GM18951 (cell line): Measurements from ENCODE around the gene IWS1.

Experiments
- POLR2A ChIP-seq: IDR thresholded peaks from 4 replicates; pipeline ENCODE4 v1.6.1; 2011; ENCODE audit warnings: mild to moderate bottlenecking; ENCODE audit not compliant: insufficient read length, insufficient read depth; ENCODE audit errors: extremely low read depth
- in situ Hi-C: fragments of 300-500 bp; cut with MboI; formaldehyde crosslinking; loops from one replicate; pipeline ENCODE4 v1.12.0; 2022; ENCODE audit warnings: low sequenced_read_pairs, mixed read lengths, inconsistent platforms; ENCODE audit not compliant: unreplicated experiment

The IWS1 gene

DNA sequence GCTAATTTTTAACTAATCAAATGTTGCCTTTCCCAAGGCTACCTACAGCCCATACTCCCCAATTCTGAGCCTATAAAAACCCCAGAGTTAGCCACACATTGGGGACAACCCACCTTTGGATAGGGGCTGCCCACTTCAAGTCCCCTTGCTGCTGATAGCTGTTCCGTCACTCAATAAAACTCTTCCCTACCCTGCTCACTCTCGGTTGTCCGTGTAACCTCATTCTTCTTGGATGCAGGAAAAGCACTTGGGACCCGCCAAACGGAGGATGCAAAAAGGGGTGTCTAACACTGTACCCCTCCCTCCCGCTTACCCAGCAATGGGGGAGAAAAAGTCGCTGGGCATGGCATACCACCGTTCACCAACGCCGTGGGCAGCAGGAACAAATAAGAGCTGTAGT is 12.2 kb downstream of the IWS1 start:
- no peak for TF ChIP-seq POLR2A
- in situ Hi-C loops: no loop called here

DNA sequence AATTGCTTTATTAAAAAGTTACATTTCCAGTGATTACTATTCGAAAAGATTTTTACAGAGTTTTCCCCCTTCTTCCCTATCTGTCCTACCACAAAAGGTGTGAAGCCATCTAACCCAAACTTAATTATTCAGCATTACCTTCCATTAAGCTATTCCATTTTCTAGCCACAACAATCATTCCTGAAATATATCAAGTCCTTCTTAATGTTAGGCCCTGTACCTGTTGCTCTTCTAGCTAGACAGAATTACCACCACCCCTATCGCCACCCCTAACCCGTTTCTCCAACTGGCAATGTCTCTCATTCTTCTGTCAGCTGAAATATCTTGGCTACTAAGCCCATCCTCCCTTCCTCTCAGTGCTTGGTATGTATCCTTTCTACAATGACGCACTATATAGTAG is 13.9 kb downstream of the IWS1 start:
- in situ Hi-C loops: no loop called here
- TF ChIP-seq POLR2A: no peak

DNA sequence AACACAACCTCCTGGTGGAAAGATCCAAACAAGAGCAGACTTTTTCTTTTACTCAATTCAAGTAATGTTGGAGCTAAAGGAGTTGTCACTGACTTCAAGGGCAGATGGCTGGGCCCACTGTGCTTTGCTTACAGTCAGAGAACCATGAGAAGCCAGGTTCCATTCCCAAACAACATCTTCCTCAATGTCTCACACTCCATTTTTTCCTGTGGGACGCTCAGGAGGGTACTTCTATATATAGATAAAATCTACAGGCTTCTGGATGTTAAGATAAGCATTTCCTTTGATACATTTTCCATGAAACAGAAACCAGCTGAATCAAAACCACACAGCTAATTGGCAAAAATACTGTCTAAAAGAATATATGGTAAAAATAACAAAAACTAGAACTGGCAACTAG is 14.4 kb downstream of the IWS1 start:
- TF ChIP-seq POLR2A: no peak
- in situ Hi-C loops: no loop called here

DNA sequence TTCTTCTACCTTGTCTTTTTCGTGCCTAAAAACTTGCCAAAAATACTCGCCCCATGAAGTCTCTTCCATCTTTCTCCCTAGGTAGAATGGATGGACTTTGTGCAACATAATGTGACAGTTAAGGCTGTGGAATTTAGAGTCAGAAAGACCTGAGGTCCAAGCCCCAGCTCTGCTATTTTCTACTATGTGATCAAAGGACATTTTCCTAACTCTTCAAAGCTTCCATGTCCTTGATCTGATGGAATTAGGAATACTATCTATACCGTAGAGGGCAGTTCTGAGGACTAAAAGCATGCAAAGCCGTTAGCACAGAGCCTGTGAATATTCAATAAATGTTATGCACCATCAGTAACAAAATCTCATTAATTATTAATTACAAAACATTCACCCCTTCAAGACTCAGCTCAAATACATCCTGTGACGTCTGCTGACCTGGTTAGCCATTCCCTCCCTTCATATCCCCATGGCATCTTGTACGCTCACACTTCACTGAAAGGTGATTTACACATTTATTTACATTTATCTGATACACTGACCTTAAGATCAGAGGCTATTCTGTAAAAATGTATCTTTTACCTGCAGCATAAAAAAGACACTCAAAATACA is 15.1 kb downstream of the IWS1 start:
- in situ Hi-C loops: no loop called here
- no peak for TF ChIP-seq POLR2A

DNA sequence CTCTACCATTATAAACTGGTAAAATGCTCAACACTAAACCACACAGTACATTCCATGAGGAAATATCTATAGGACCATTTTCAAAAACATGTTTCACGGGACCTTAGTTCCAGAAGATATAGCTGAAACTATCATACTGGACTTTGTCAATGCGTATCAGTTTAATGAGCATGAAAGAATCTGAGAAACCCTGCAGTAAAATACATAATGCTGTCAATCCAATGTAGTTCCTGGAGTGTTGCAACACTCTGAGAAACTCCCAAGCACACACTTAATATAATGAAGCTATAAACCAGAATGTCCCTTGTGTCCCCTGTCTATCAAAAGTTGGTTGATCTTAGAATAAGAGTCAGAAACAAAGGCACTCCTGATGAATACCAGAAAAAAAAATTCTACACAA is 16.2 kb downstream of the IWS1 start:
- in situ Hi-C loops: no loop called here
- no peak for TF ChIP-seq POLR2A

DNA sequence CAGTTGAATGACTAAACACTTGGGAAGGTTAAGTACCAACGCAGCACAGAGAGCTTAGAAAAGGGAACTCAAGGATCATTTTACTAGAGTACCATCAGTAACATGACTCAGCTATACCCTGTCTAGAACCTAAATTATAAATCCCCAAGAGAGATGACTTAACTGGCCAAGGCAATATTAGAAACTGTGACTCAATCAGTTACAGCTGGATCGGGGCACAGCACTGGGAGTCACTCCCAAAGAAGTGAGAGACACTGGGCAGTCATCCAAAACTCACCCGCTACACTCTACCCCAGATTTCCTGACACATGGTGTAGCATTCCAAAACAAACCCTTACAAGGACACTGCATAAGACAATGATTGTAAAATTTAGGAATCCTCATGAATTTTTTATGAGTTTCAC is 17.7 kb downstream of the IWS1 start:
- TF ChIP-seq POLR2A: no peak
- in situ Hi-C loops: no loop called here

DNA sequence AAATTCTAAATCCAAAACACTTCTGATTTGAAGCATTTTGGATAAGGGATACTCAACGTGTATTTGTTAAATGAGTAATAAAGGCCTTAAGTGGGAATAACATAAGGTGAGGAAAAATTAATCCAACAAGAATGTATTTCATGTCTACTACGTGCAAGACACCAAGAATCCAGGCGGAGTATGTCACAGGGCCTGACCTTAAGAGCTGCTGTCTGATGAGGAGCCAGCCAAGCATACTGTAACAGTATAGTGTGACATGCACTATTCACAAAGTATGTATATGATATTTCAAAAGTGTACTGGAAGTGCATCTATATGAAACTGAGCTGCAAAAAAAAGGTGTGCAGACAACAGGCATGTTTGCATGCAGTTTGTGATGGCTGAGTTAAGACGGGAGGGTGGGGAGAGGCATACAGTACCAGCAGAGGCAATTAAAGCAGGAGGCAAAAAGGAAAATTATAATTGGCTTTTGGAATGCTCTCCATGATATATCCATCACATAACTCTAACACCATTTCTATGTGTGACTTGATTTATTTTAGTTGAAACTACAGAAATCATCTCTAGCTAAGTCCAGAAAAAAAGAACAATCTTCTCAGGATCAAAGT is 18.2 kb downstream of the IWS1 start:
- no peak for TF ChIP-seq POLR2A
- in situ Hi-C loops: no loop called here

DNA sequence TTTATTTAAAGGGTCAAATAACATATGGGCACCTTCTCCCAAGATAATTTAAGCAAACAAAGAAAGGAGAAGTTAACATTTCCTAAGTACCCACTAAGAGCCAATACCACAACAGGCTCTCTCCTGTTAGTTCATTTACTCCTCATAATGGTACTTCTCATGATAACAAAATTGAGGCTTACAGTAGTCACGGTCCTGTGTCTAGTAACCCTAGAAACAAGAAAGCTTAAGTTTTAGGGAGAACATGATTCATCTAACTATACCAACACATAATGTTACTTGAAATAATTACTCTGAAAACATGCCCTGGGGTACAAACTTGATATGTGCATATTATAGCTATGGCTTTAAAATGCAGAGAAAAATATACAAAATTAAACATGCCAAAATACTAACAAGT is 19.8 kb downstream of the IWS1 start:
- TF ChIP-seq POLR2A: no peak
- in situ Hi-C loops: no loop called here

DNA sequence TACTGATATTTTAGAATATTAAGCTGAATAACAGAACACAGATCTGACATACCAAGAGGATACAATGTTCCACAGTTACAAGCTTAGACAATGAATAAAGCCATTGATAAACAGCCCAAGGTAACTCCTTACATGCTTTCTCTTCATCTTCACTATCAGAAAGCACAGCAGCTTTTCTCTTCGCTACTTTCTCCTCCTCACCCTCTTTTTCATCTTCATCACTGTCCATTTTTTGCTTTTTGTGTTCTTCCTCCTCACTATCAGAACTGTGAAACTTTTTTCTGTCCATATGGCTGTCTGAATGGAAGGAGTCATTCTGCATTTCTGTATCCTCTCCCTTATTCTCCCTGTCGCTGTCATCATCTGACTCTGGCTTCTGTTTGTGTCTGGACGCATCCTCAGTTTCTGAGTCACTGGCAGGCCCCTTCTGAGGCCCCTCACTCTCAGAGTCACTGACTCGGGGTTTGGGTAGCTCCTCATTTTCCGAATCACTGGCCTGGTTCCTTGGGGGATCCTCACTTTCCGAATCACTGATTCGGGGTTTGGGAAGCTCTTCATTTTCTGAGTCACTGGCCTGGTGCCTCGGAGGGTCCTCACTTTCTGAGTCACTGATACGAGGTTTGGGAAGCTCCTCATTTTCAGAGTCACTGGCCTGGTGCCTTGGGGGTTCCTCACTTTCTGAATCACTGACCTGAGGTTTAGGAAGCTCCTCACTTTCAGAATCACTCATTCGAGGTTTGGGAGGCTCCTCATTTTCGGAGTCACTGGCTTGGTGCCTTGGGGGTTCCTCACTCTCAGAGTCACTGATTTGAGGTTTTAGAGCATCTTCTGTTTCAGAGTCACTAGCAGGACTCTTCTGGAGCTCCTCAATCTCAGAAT is 21.5 kb downstream of the IWS1 start:
- in situ Hi-C loops: no loop called here
- no peak for TF ChIP-seq POLR2A

DNA sequence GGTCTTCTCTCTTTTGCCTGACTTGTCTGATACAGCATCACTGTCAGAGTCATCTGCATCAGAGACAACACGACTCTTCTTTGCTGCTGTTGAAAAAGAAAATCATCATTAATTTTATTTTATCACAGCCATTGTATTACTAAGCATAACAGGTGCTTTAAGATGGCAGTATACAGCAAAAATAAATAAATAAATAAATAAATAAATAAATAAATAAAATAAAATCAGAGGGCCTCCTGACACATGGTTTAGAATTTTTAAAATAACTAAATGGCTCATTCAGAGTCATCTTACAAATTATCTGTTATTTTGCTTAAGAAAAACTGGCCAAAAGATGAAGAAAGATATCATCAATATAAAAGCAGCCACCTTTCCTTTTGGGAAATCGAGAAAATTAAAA is 22.8 kb downstream of the IWS1 start:
- TF ChIP-seq POLR2A: no peak
- in situ Hi-C loops: no loop called here

DNA sequence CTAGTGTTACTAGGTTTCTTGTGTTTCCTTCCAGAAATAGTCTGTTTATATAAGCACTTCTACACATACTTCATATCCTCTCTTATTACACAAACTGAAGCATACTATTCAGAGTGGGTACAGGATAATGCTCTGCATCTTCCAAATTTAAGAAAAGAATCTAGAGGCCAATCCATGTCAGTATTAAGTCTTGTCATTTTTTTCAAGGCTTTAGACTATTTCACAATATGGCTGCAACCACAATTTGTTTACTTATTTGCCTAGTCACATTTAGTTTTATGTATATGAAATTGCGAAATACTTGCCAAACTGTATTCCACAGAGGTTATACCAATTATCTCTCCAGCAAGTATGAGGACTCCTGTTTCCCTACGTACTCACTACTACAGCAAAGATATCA is 27.9 kb downstream of the IWS1 start:
- no peak for TF ChIP-seq POLR2A
- in situ Hi-C loops: no loop called here

DNA sequence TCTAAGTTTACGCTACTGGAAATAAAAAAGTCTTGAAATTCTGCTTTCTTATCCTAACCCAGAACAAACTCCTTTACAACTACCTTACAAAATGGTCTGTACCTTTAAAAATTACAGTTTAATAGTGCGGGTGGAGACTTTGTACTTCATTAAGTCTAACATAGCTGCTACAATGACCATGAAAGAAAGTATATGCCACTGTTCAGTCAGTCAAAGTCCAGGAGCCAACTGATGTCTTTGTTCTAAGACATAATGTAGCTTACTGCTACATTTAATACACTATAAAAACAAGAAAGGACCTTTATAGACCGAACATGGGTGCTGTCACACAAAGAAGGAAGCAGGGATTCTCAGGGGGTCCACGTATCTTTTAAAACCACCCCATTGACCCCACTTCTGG is 36.0 kb downstream of the IWS1 start:
- in situ Hi-C loops: no loop called here
- TF ChIP-seq POLR2A: no peak

DNA sequence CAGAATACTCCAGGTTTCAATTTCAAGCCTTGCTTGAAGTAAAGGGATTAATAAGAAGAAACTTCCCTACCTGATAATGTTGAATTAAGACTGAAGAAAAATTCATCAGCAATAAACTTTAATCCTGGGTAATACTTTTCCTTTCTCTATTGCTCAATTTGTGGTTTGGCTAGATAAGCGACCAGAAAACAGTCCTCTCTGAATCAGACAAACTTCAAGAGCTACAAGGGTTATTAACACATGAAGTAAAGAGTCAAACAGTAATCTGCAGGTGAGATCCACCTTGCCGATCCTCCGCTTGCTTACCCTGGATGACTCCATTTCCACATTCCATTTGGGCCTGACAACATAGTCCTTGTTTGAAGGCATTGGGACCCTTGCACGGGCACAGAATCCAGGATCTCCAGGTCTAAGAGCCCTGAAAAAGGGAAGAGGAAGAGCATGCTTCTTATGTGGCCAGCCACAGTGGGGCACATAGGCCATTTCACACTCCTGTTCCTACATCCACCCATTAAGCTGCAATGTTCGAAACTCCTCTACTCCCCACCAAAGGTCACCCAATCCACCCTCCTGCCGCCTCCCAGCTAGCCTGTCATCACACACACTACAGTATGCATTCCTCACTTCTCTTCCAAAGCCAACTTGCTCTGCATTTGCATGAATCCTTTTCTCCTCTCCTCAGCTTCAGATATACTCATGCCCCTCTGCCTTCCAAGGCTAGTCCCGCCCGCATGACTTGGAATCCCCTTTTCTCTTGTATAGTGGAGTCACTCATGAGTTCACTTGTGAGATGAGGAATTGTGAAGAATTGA is 39.8 kb downstream of the IWS1 start:
- TF ChIP-seq POLR2A: no peak
- in situ Hi-C loops: no loop called here

DNA sequence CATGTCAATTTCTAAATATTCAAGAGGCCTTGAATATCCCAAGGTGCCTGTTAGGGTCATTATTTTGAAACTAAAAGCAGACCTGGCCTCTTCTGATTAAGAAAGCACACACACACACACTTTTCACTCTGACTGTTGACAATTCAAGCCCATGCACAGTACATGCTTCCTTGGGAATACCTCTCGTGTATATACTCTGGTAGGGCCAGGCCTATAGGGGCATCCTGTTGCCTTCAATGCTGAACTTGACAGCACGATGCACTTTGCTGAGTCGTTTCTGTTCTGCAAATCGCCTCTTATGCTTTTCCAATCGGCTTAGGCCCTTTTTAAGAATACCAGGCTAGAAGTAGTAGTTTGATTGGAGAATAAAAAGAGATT is 40.6 kb downstream of the IWS1 start:
- in situ Hi-C loops: no loop called here
- TF ChIP-seq POLR2A: no peak
